T-helper 2 cell treated with Interferon-gamma antibody and Interleukin-4, amounts not matched to agents 5 μg/mL and 100 μg/mL, for 36 hours (primary cell): ENCODE measurements around the gene IMMP2L.
"Not testable (repeated sequence)": the region's sequence is repeated elsewhere in the genome, so short reads cannot be mapped to it uniquely, and the experiment has no call there.

Source experiments
- DNase-seq: peaks from one replicate; pipeline ENCODE4 v3.0.0; 2021; ENCODE audit warnings: low spot score
- H3K27ac Mint-ChIP-seq: one replicate; pipeline ENCODE4 v1.8.0; 2021; ENCODE audit warnings: mild to moderate bottlenecking, mixed read lengths
- H3K27me3 Mint-ChIP-seq: one replicate; pipeline ENCODE4 v1.8.0; 2021; ENCODE audit warnings: low read depth, mixed read lengths
- H3K36me3 Mint-ChIP-seq: one replicate; pipeline ENCODE4 v1.8.0; 2021; ENCODE audit warnings: low read depth, mixed read lengths
- H3K4me1 Mint-ChIP-seq: one replicate; pipeline ENCODE4 v1.8.0; 2021; ENCODE audit warnings: low read depth, mixed read lengths
- H3K4me3 Mint-ChIP-seq: one replicate; pipeline ENCODE4 v1.8.0; 2022; ENCODE audit warnings: mild to moderate bottlenecking, moderate library complexity, mixed read lengths
- H3K9me3 Mint-ChIP-seq: one replicate; pipeline ENCODE4 v1.8.0; 2021; ENCODE audit warnings: mixed read lengths

Gene IMMP2L

GRCh38 chr7:111088328-111088727, 474.0 kb downstream of the IMMP2L start:
- peaks cover 36% of the 10 kb centered on the region for H3K36me3 Mint-ChIP-seq
- peaks cover 5% of the 10 kb centered on the region for H3K9me3 Mint-ChIP-seq
- H3K4me1 Mint-ChIP-seq, result peaks cover 54% of the 10 kb centered on the region
- peak overlapping the region; percentile 80 for H3K27ac Mint-ChIP-seq
- H3K27me3 Mint-ChIP-seq, result no peaks in the 10 kb centered on the region
- no peak for DNase-seq
- H3K4me3 Mint-ChIP-seq, result peak overlapping the region; percentile 37

GRCh38 chr7:111086532-111086931, 475.8 kb downstream of the IMMP2L start:
- Mint-ChIP-seq H3K4me3 (peak overlapping the region; percentile 20), H3K36me3 (peaks cover 21% of the 10 kb centered on the region), H3K27ac (peak overlapping the region; percentile 86), H3K4me1 (peaks cover 72% of the 10 kb centered on the region), H3K9me3 (peaks cover 5% of the 10 kb centered on the region), H3K27me3 (no peaks in the 10 kb centered on the region)
- DNase-seq, result no peak

GRCh38 chr7:111085356-111085755, 476.9 kb downstream of the IMMP2L start:
- Mint-ChIP-seq H3K36me3 (peaks cover 15% of the 10 kb centered on the region), H3K27ac (peak overlapping the region; percentile 65), H3K27me3 (no peaks in the 10 kb centered on the region), H3K9me3 (peaks cover 5% of the 10 kb centered on the region), H3K4me3 (peak overlapping the region; percentile 14), H3K4me1 (peaks cover 76% of the 10 kb centered on the region)
- no peak for DNase-seq

GRCh38 chr7:111083413-111083812, 478.9 kb downstream of the IMMP2L start:
- Mint-ChIP-seq H3K27ac (peak overlapping the region; percentile 99), H3K27me3 (no peaks in the 10 kb centered on the region), H3K36me3 (peaks cover 17% of the 10 kb centered on the region), H3K4me1 (peaks cover 68% of the 10 kb centered on the region), H3K4me3 (peak overlapping the region; percentile 78), H3K9me3 (peaks cover 5% of the 10 kb centered on the region)
- peak; percentile 78 for DNase-seq

- Mint-ChIP-seq H3K9me3 (peaks cover 5% of the 10 kb centered on the region), H3K4me1 (peaks cover 64% of the 10 kb centered on the region), H3K4me3 (peak overlapping the region; percentile 78), H3K36me3 (peaks cover 17% of the 10 kb centered on the region), H3K27me3 (no peaks in the 10 kb centered on the region), H3K27ac (peak overlapping the region; percentile 99)
- DNase-seq, result no peak
Observed at GRCh38 chr7:111082351-111082750, 479.9 kb downstream of the IMMP2L start.

GRCh38 chr7:111081546-111082267, 480.6 kb downstream of the IMMP2L start:
- Mint-ChIP-seq H3K36me3 (peaks cover 17% of the 10 kb centered on the region), H3K4me1 (peaks cover 71% of the 10 kb centered on the region), H3K9me3 (peaks cover 5% of the 10 kb centered on the region), H3K27me3 (no peaks in the 10 kb centered on the region), H3K27ac (peak overlapping the region; percentile 99), H3K4me3 (peak overlapping the region; percentile 78)
- DNase-seq, result no peak

GRCh38 chr7:111080495-111081105, 481.7 kb downstream of the IMMP2L start:
- peak overlapping the region; percentile 47 for H3K4me3 Mint-ChIP-seq
- peak overlapping the region; percentile 99 for H3K27ac Mint-ChIP-seq
- no peaks in the 10 kb centered on the region for H3K27me3 Mint-ChIP-seq
- H3K9me3 Mint-ChIP-seq, result peaks cover 4% of the 10 kb centered on the region
- peaks cover 77% of the 10 kb centered on the region for H3K4me1 Mint-ChIP-seq
- no peak for DNase-seq
- H3K36me3 Mint-ChIP-seq, result peaks cover 17% of the 10 kb centered on the region

- H3K4me3 Mint-ChIP-seq, result peak overlapping the region; percentile 31
- DNase-seq, result no peak
Observed at GRCh38 chr7:111077001-111077400, 485.3 kb downstream of the IMMP2L start.

GRCh38 chr7:111076205-111076604, 486.1 kb downstream of the IMMP2L start:
- peaks cover 13% of the 10 kb centered on the region for H3K36me3 Mint-ChIP-seq
- H3K4me1 Mint-ChIP-seq, result peaks cover 64% of the 10 kb centered on the region
- H3K27me3 Mint-ChIP-seq, result no peaks in the 10 kb centered on the region
- DNase-seq, result peak; percentile 60
- peak overlapping the region; percentile 60 for H3K27ac Mint-ChIP-seq
- H3K4me3 Mint-ChIP-seq, result peak overlapping the region; percentile 2
- peaks cover 11% of the 10 kb centered on the region for H3K9me3 Mint-ChIP-seq

More at GRCh38 chr7:111077001-111077400, 485.3 kb downstream of the IMMP2L start:
- Mint-ChIP-seq H3K27me3 (no peaks in the 10 kb centered on the region), H3K4me1 (peaks cover 68% of the 10 kb centered on the region), H3K27ac (peak overlapping the region; percentile 60), H3K36me3 (peaks cover 12% of the 10 kb centered on the region), H3K9me3 (peaks cover 11% of the 10 kb centered on the region)

GRCh38 chr7:111075498-111075897, 486.8 kb downstream of the IMMP2L start:
- H3K4me1 Mint-ChIP-seq, result peaks cover 60% of the 10 kb centered on the region
- no peak for DNase-seq
- H3K4me3 Mint-ChIP-seq, result no peak overlapping the region
- H3K36me3 Mint-ChIP-seq, result peaks cover 13% of the 10 kb centered on the region
- peak overlapping the region; percentile 60 for H3K27ac Mint-ChIP-seq
- H3K27me3 Mint-ChIP-seq, result no peaks in the 10 kb centered on the region
- H3K9me3 Mint-ChIP-seq, result peaks cover 11% of the 10 kb centered on the region

- Mint-ChIP-seq H3K4me1 (peaks cover 57% of the 10 kb centered on the region), H3K27ac (peak overlapping the region; percentile 81), H3K9me3 (peaks cover 11% of the 10 kb centered on the region), H3K4me3 (peak overlapping the region; percentile 16), H3K27me3 (no peaks in the 10 kb centered on the region), H3K36me3 (peaks cover 12% of the 10 kb centered on the region)
- no peak for DNase-seq
Observed at GRCh38 chr7:111074748-111075146, 487.5 kb downstream of the IMMP2L start.

GRCh38 chr7:111074071-111074747, 488.1 kb downstream of the IMMP2L start:
- peak overlapping the region; percentile 81 for H3K27ac Mint-ChIP-seq
- H3K27me3 Mint-ChIP-seq, result no peaks in the 10 kb centered on the region
- H3K4me3 Mint-ChIP-seq, result peak overlapping the region; percentile 16
- peaks cover 11% of the 10 kb centered on the region for H3K9me3 Mint-ChIP-seq
- peaks cover 12% of the 10 kb centered on the region for H3K36me3 Mint-ChIP-seq
- no peak for DNase-seq
- peaks cover 59% of the 10 kb centered on the region for H3K4me1 Mint-ChIP-seq

- H3K27ac Mint-ChIP-seq, DNase-seq, H3K27me3 Mint-ChIP-seq, H3K4me3 Mint-ChIP-seq: not testable (repeated sequence)
- Mint-ChIP-seq H3K9me3 (peaks cover 11% of the 10 kb centered on the region), H3K36me3 (peaks cover 12% of the 10 kb centered on the region), H3K4me1 (peaks cover 58% of the 10 kb centered on the region)
Observed at GRCh38 chr7:111072658-111073057, 489.6 kb downstream of the IMMP2L start.

- peaks cover 16% of the 10 kb centered on the region for H3K9me3 Mint-ChIP-seq
Observed at GRCh38 chr7:111071556-111071955, 490.7 kb downstream of the IMMP2L start.

More at GRCh38 chr7:111071556-111071955, 490.7 kb downstream of the IMMP2L start:
- Mint-ChIP-seq H3K4me3 (no peak overlapping the region), H3K36me3 (peaks cover 17% of the 10 kb centered on the region), H3K4me1 (peaks cover 47% of the 10 kb centered on the region), H3K27ac (no peak overlapping the region), H3K27me3 (no peaks in the 10 kb centered on the region)
- DNase-seq, result no peak
